Fibroblast of pulmonary artery (primary cell): Measurements from ENCODE around the gene HSD17B12.

Source experiments
- DNase-seq: peaks from one replicate; pipeline ENCODE4 v3.0.0-alpha.2; 2010; ENCODE audit warnings: low read depth
- H3K4me3 ChIP-seq: replicated peaks from 2 replicates; pipeline ENCODE4 v1.5.1; 2011; ENCODE audit warnings: low read depth, mild to moderate bottlenecking, control low read depth, low read length, moderate library complexity
- CTCF ChIP-seq: IDR thresholded peaks from 2 replicates; pipeline ENCODE4 v1.5.1; 2011; ENCODE audit warnings: mild to moderate bottlenecking, control low read depth, low read length, inconsistent platforms; ENCODE audit errors: missing control alignments

Gene HSD17B12

GRCh38 chr11:43866969-43867368, 186.4 kb downstream of the HSD17B12 start:
- no peak for TF ChIP-seq CTCF
- no peak for DNase-seq
- H3K4me3 ChIP-seq, result no peak overlapping the region

- no peak overlapping the region for H3K4me3 ChIP-seq
- DNase-seq, result peak; percentile 92
- no peak for TF ChIP-seq CTCF
Measured at GRCh38 chr11:43868852-43869567, 188.5 kb downstream of the HSD17B12 start.

- no peak for DNase-seq
- TF ChIP-seq CTCF, result no peak
Measured at GRCh38 chr11:43871051-43871450, 190.5 kb downstream of the HSD17B12 start.

GRCh38 chr11:43872995-43873394, 192.5 kb downstream of the HSD17B12 start:
- no peak for TF ChIP-seq CTCF
- no peak overlapping the region for H3K4me3 ChIP-seq
- DNase-seq, result no peak

More at GRCh38 chr11:43871051-43871450, 190.5 kb downstream of the HSD17B12 start:
- H3K4me3 ChIP-seq, result no peak overlapping the region

- DNase-seq, result no peak
- no peak for TF ChIP-seq CTCF
- H3K4me3 ChIP-seq, result no peak overlapping the region
Measured at GRCh38 chr11:43874078-43874477, 193.5 kb downstream of the HSD17B12 start.

GRCh38 chr11:43874738-43875137, 194.2 kb downstream of the HSD17B12 start:
- TF ChIP-seq CTCF, result no peak
- no peak for DNase-seq
- no peak overlapping the region for H3K4me3 ChIP-seq
